GM23248 (cell line): ENCODE results near the gene QRFP. TPM values are rescaled to one million over a fixed set of nuclear protein-coding genes. Genes with fewer than 3 reads are reported as not detected.

ENCODE experiments used
- DNase-seq: peaks from one replicate; pipeline ENCODE4 v3.0.0-alpha.2; 2015
- H2AFZ ChIP-seq: fragments of 200-600 bp; sonication (generic); 2 replicates; pipeline ENCODE4 v1.6.1; 2016; ENCODE audit warnings: antibody characterized with exemption
- H3F3A ChIP-seq: fragments of 200-600 bp; sonication (generic); 2 replicates; pipeline ENCODE4 v1.6.1; 2016; ENCODE audit warnings: mild to moderate bottlenecking, antibody characterized with exemption, mixed run types; ENCODE audit not compliant: insufficient read depth
- H3K27ac ChIP-seq: fragments of 200-600 bp; sonication (generic); 2 replicates; pipeline ENCODE4 v1.5.1; 2016; ENCODE audit warnings: mild to moderate bottlenecking
- H3K27me3 ChIP-seq: fragments of 200-600 bp; sonication (generic); replicated peaks from 2 replicates; pipeline ENCODE4 v1.6.1; 2016; ENCODE audit warnings: mild to moderate bottlenecking; ENCODE audit not compliant: insufficient read depth
- H3K36me3 ChIP-seq: fragments of 200-600 bp; sonication (generic); 2 replicates; pipeline ENCODE4 v1.6.1; 2016; ENCODE audit warnings: low read depth, mild to moderate bottlenecking
- H3K4me1 ChIP-seq: fragments of 200-600 bp; sonication (generic); 2 replicates; pipeline ENCODE4 v1.6.1; 2016; ENCODE audit warnings: mild to moderate bottlenecking; ENCODE audit not compliant: insufficient read depth
- H3K4me2 ChIP-seq: fragments of 200-600 bp; sonication (generic); one replicate; pipeline ENCODE4 v1.6.1; 2016; ENCODE audit warnings: mild to moderate bottlenecking; ENCODE audit not compliant: unreplicated experiment
- H3K4me3 ChIP-seq: fragments of 200-600 bp; sonication (generic); 2 replicates; pipeline ENCODE4 v1.5.1; 2016; ENCODE audit warnings: mild to moderate bottlenecking
- H3K79me2 ChIP-seq: fragments of 200-600 bp; sonication (generic); 2 replicates; pipeline ENCODE4 v1.6.1; 2016; ENCODE audit warnings: mild to moderate bottlenecking; ENCODE audit not compliant: insufficient read depth
- H3K9ac ChIP-seq: fragments of 200-600 bp; sonication (generic); 2 replicates; pipeline ENCODE4 v1.6.1; 2016; ENCODE audit warnings: mild to moderate bottlenecking
- H3K9me2 ChIP-seq: fragments of 200-600 bp; sonication (generic); 2 replicates; pipeline ENCODE4 v1.6.1; 2016; ENCODE audit warnings: mixed run types, mild to moderate bottlenecking, moderate library complexity; ENCODE audit not compliant: insufficient read depth
- H3K9me3 ChIP-seq: fragments of 200-600 bp; sonication (generic); one replicate; pipeline ENCODE4 v1.6.1; 2017; ENCODE audit warnings: low read depth
- H4K20me1 ChIP-seq: fragments of 200-600 bp; sonication (generic); 2 replicates; pipeline ENCODE4 v1.6.0; 2016; ENCODE audit not compliant: insufficient read depth
- EZH2 ChIP-seq: fragments of 200-600 bp; sonication (generic); IDR thresholded peaks from 2 replicates; pipeline ENCODE4 v1.6.1; 2018; ENCODE audit warnings: antibody characterized with exemption, mild to moderate bottlenecking; ENCODE audit not compliant: insufficient read depth, poor library complexity, severe bottlenecking
- EZH2phosphoT487 ChIP-seq: fragments of 200-600 bp; sonication (generic); IDR thresholded peaks from 2 replicates; pipeline ENCODE4 v1.6.1; 2018; ENCODE audit warnings: antibody characterized with exemption, moderate library complexity, mild to moderate bottlenecking, low read depth; ENCODE audit not compliant: insufficient read depth
- WGBS, 2 experiments: methylation state at CpG; one replicate each; pipeline ENCODE4 v1.1.6; 2015 to 2017; ENCODE audit warnings: low lambda C conversion rate in 2 of 2, low coverage in 1 of 2; ENCODE audit errors: missing lambda C conversion rate in 2 of 2; 5-methylcytosine and 5-hydroxymethylcytosine counted together
- in situ Hi-C: fragments of 300-500 bp; cut with MboI; formaldehyde crosslinking; loops from 2 replicates; pipeline ENCODE4 v1.15.0; 2020
- polyA plus RNA-seq: library from polyadenylated mRNA; unstranded; fragments of >200 nt; fragmentation: Nextera tagmentation; extraction: Ambion mirVana; gene quantifications from 2 replicates; pipeline ENCODE4 v1.2.1, GENCODE V29; 2016
- total RNA-seq: library from RNA; depleted of rRNA; stranded (reverse); fragments of >200 nt; shearing (Covaris generic); gene quantifications from 2 replicates; pipeline ENCODE4 v1.2.3, GENCODE V29; 2014

QRFP gene
- total and polyA plus RNA-seq, 2 experiments from 2014 or later, result 0.18 TPM; not detected in 1

- Histone ChIP-seq H2AFZ (no peak overlapping the region), H3K4me2 (no peak overlapping the region), H4K20me1 (no peaks in the 10 kb centered on the region), H3K4me1 (no peaks in the 10 kb centered on the region), H3K27ac (no peak overlapping the region), H3K4me3 (no peak overlapping the region), H3F3A (no peaks in the 10 kb centered on the region), H3K9me3 (no peaks in the 10 kb centered on the region), H3K27me3 (0 out of 2 replicates have a peak, but pooled peaks cover 4% of the 10 kb centered on the region), H3K36me3 (no peaks in the 10 kb centered on the region), H3K9me2 (no peaks in the 10 kb centered on the region), H3K9ac (no peak overlapping the region), H3K79me2 (no peaks in the 10 kb centered on the region)
- in situ Hi-C loops, result no loop called here
- no peak for DNase-seq
- TF ChIP-seq EZH2 (no peak), EZH2phosphoT487 (no peak)
- WGBS, 2 experiments, result 83 to 84% methylated on average over 26 to 29 of the region's 29 CpGs
These were observed 24.8 kb upstream of the QRFP start for GRCh38 chr9:130921300-130921988.

DNA sequence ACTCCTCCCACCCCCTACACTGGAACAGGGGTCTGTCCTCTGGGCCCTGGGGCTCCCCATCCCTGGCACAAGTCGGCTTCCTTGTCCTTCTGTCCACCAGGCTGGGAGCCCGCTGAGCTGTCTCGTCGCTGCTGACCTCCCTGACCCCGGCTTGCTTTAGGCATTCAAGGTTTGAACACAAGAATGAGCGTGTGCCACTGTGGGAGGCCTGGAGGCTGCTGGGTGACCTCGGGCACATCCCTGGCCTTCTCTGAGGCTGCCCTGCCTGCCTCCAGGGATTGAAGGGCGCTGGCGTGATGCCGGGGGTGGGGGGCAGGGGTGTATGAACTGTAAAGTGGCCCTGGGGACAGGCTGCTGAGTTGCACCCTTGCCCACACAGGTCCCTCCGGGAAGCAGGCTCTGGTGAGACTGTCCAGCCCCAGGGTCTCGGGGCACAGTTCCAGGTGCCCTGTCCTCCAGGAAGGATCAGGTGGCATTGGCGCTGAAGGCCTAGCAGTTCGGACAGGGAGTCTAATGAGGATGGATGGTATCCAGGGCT lies 24.2 kb upstream of the QRFP start:
- H3K4me1 ChIP-seq, result no peaks in the 10 kb centered on the region
- in situ Hi-C loops, result no loop called here
- no peak for DNase-seq
- no peaks in the 10 kb centered on the region for H3F3A ChIP-seq
- no peak overlapping the region for H3K9ac ChIP-seq
- H3K4me2 ChIP-seq, result no peak overlapping the region
- H3K79me2 ChIP-seq, result no peaks in the 10 kb centered on the region
- WGBS, 2 experiments, result 82% methylated on average over 12 to 14 of the region's 14 CpGs
- no peaks in the 10 kb centered on the region for H3K9me2 ChIP-seq
- TF ChIP-seq EZH2, result no peak
- no peak overlapping the region for H3K27ac ChIP-seq
- H3K36me3 ChIP-seq, result no peaks in the 10 kb centered on the region
- no peak overlapping the region for H3K4me3 ChIP-seq
- no peak overlapping the region for H2AFZ ChIP-seq
- H3K9me3 ChIP-seq, result no peaks in the 10 kb centered on the region
- 0 out of 2 replicates have a peak, but pooled peaks cover 4% of the 10 kb centered on the region for H3K27me3 ChIP-seq
- no peaks in the 10 kb centered on the region for H4K20me1 ChIP-seq

DNA sequence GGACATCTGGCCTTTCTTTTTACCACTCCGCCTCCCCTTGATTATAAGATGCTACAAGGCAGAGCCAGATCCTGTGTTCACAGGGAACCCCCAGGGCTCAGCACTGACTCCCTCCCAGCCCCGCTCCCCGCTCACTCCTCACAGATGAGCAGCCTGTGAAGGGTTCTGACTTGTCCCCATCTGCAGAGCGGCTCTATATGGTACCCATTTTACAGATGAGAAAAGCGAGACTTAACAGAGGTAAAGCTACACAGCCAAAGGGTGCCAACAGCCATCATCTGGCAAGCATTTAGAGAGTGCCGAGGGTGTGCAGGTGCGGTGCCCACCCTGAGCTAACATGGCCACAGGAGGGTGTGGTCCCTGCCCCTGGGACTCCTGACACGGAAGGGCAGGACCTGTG lies 23.6 kb upstream of the QRFP start:
- 89 to 92% methylated on average over 7 to 8 of the region's 8 CpGs for WGBS, 2 experiments
- in situ Hi-C loops, result no loop called here
- H3K9ac ChIP-seq, result no peak overlapping the region

DNA sequence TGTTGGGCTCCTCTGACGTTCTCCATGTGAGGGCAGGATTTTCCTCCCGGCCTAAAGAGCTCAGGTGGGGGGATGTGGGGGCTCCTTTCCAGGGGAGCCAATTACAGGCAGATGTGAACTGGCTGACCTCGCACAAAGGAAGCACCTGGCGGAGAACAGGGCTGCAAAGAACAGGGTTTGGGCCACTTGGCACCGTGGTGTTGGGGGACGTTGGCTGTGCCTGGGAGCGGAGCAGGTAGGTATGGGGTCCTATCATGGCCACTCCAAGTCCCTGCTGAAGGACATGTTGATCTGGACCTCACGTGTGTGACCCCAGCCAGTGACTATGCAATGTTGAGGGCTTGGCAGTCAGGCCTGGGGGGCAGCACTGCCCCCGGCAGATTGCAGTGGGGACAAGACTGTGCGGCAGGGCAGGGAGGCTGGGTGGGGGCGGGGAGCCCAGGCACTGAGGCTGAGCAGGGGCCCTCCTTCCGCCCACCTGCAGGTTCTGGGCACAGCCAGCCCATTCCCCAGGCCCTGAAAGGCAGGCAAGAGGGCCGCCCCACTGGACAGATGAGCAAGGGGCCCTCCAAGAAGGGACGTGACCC lies 23.0 kb upstream of the QRFP start:
- Histone ChIP-seq H3K27ac (no peak overlapping the region), H3K9me3 (no peaks in the 10 kb centered on the region), H4K20me1 (no peaks in the 10 kb centered on the region), H3K9me2 (no peaks in the 10 kb centered on the region), H3K9ac (no peak overlapping the region), H3K36me3 (no peaks in the 10 kb centered on the region), H3K27me3 (0 out of 2 replicates have a peak, but pooled peaks cover 4% of the 10 kb centered on the region), H3F3A (no peaks in the 10 kb centered on the region), H3K79me2 (no peaks in the 10 kb centered on the region), H3K4me1 (no peaks in the 10 kb centered on the region), H3K4me3 (no peak overlapping the region), H2AFZ (no peak overlapping the region), H3K4me2 (no peak overlapping the region)
- 66 to 68% methylated on average over 12 to 13 of the region's 14 CpGs for WGBS, 2 experiments
- no peak for TF ChIP-seq EZH2phosphoT487
- no peak for TF ChIP-seq EZH2
- no peak for DNase-seq
- in situ Hi-C loops, result no loop called here

More for the DNA sequence above, 23.6 kb upstream of the QRFP start:
- no peaks in the 10 kb centered on the region for H4K20me1 ChIP-seq
- TF ChIP-seq EZH2, result no peak
- no peak for TF ChIP-seq EZH2phosphoT487
- no peaks in the 10 kb centered on the region for H3K4me1 ChIP-seq
- no peaks in the 10 kb centered on the region for H3K9me2 ChIP-seq
- no peak overlapping the region for H3K27ac ChIP-seq
- H3K4me3 ChIP-seq, result no peak overlapping the region
- DNase-seq, result no peak
- H3K4me2 ChIP-seq, result no peak overlapping the region
- no peaks in the 10 kb centered on the region for H3K79me2 ChIP-seq
- no peaks in the 10 kb centered on the region for H3K36me3 ChIP-seq
- H3K9me3 ChIP-seq, result no peaks in the 10 kb centered on the region
- 0 out of 2 replicates have a peak, but pooled peaks cover 4% of the 10 kb centered on the region for H3K27me3 ChIP-seq
- H3F3A ChIP-seq, result no peaks in the 10 kb centered on the region
- H2AFZ ChIP-seq, result no peak overlapping the region
